ENCODE data around the gene ATMIN. TPM values are rescaled to one million over a fixed set of nuclear protein-coding genes. Genes with fewer than 3 reads are reported as not detected.

Gene ATMIN
- total and polyA plus RNA-seq, 4 donors: 6.8 to 17.8 (median 12.3) TPM

GRCh38 chr16:81077076-81077940 lies 41.7 kb downstream of the ATMIN start, which contains the start of gene C16orf46:
C16orf46 (minus strand) TSS chr16:81077238; CDS start chr16:81063955, 13,283 bp downstream.
- Histone ChIP-seq H3K27ac (ENCODE audit: low read depth in 1 of 2, low read length in 2 of 2) (peak within 1 kb of the TSS; percentile 78 to 95), H3K27me3 (ENCODE audit: control insufficient read depth in 4 of 4, insufficient read depth in 4 of 4, low read length in 3 of 4) (no peaks in the 10 kb centered on the region), H3K36me3 (ENCODE audit: control insufficient read depth in 4 of 4, insufficient read depth in 3 of 4, low read depth in 1 of 4, low read length in 3 of 4) (peaks cover 0 to 1% (median 0%) of the 10 kb centered on the region in 4 donors), H3K9me3 (ENCODE audit: control insufficient read depth in 4 of 4, low read length in 3 of 4) (no peaks in the 10 kb centered on the region), H3K9ac (ENCODE audit: low read depth in 1 of 2, low read length in 2 of 2) (peak within 1 kb of the TSS; percentile 79 to 85), H3K4me1 (ENCODE audit: control insufficient read depth in 4 of 4, insufficient read depth in 4 of 4, low read length in 3 of 4) (peaks cover 2 to 9% (median 5%) of the 10 kb centered on the region in 4 donors), H3K4me3 (ENCODE audit: low read depth in 1 of 3, low read length in 3 of 3) (peak within 1 kb of the TSS; percentile 56 to 98 (median 74))
- 11% methylated on average over 59 of the region's 59 CpGs for WGBS
- peak; percentile 99 for DNase-seq (ENCODE audit: low spot score)
- TF ChIP-seq YY1 (IDR thresholded peaks at IDR 0.05) (peak; percentile 74), SP1 (IDR thresholded peaks at IDR 0.05) (peak; percentile 42), CTCF (IDR thresholded peaks at IDR 0.05; ENCODE audit: low read depth, low read length, missing input control) (no peak), GABPA (IDR thresholded peaks at IDR 0.05 in 1 of 2, conservative IDR thresholded peaks at IDR 0.05 in 1 of 2) (peak; percentile 82 to 92), FOXA2 (IDR thresholded peaks at IDR 0.05) (no peak), TAF1 (conservative IDR thresholded peaks at IDR 0.05) (peak; percentile 44), RAD21 (IDR thresholded peaks at IDR 0.05) (peak in 1 of 2 donors; percentile 20)

DNA sequence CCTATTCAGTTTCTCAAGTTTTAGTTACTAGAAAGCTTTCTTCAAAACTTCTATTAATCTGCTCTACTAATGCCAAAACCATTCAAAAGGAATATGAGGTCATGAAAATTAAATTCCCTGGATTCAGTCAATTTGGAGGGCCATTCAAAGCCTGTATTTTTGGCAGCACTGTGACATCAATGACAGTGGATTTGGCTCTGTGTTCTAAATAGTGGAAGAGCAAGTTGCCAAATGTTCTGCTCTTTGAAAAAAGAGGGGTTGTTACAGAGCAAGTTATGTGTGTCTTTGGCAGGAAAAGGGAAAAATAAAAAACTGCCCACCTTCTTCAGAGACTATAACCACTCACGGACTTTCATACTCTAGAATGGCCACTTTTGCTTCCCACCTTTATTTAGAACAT lies 44.6 kb downstream of the ATMIN start:
- Histone ChIP-seq H3K9ac (ENCODE audit: low read depth in 1 of 2, low read length in 2 of 2) (no peak overlapping the region), H3K4me3 (ENCODE audit: low read depth in 1 of 3, low read length in 3 of 3) (no peak overlapping the region), H3K36me3 (ENCODE audit: control insufficient read depth in 4 of 4, insufficient read depth in 3 of 4, low read depth in 1 of 4, low read length in 3 of 4) (peaks cover 0 to 3% (median 2%) of the 10 kb centered on the region in 4 donors), H3K4me1 (ENCODE audit: control insufficient read depth in 4 of 4, insufficient read depth in 4 of 4, low read length in 3 of 4) (peaks cover 2 to 9% (median 5%) of the 10 kb centered on the region in 4 donors), H3K9me3 (ENCODE audit: control insufficient read depth in 4 of 4, low read length in 3 of 4) (no peaks in the 10 kb centered on the region), H3K27me3 (ENCODE audit: control insufficient read depth in 4 of 4, insufficient read depth in 4 of 4, low read length in 3 of 4) (no peaks in the 10 kb centered on the region), H3K27ac (ENCODE audit: low read depth in 1 of 2, low read length in 2 of 2) (no peak overlapping the region)
- DNase-seq (ENCODE audit: low spot score): no peak
- 92% methylated on average over 1 of the region's 1 CpG for WGBS
- TF ChIP-seq NR2F2 (IDR thresholded peaks at IDR 0.05) (no peak), REST (IDR thresholded peaks at IDR 0.05) (no peak), RXRA (IDR thresholded peaks at IDR 0.05) (no peak), HNF4G (IDR thresholded peaks at IDR 0.05) (no peak), SP1 (IDR thresholded peaks at IDR 0.05) (no peak), MAX (IDR thresholded peaks at IDR 0.05) (no peak), JUND (IDR thresholded peaks at IDR 0.05) (no peak)

Data from liver (tissue), 9 donors.